HL-60 (cell line): ENCODE results near the gene SDK1.

ENCODE experiments used
- DNase-seq, 2 experiments: peaks; one replicate each; pipeline ENCODE4 v3.0.0-alpha.2; 2010 to 2020; ENCODE audit warnings: low read depth in 1 of 2, low spot score in 1 of 2
- H3K27ac ChIP-seq: fragments of 250-450 bp; sonication (Bioruptor Pico); replicated peaks from 2 replicates; pipeline ENCODE4 v1.5.1; 2020; ENCODE audit warnings: mild to moderate bottlenecking, moderate library complexity
- H3K27me3 ChIP-seq: fragments of 250-450 bp; sonication (Bioruptor Pico); 2 replicates; pipeline ENCODE4 v1.5.1; 2021; ENCODE audit warnings: mild to moderate bottlenecking, moderate library complexity; ENCODE audit not compliant: insufficient read depth, poor library complexity, severe bottlenecking
- H3K4me3 ChIP-seq: replicated peaks from 2 replicates; pipeline ENCODE4 v1.5.1; 2011; ENCODE audit warnings: mild to moderate bottlenecking, control low read depth, low read length; ENCODE audit not compliant: insufficient read depth
- CTCF ChIP-seq: IDR thresholded peaks from one replicate; pipeline ENCODE4 v1.5.1; 2011; ENCODE audit warnings: low read length, control low read depth, inconsistent platforms; ENCODE audit not compliant: insufficient read depth
- GABPA ChIP-seq: IDR thresholded peaks from 2 replicates; pipeline ENCODE4 v1.6.1; 2012; ENCODE audit warnings: low read depth
- POLR2AphosphoS5 ChIP-seq: IDR thresholded peaks from 2 replicates; pipeline ENCODE4 v1.6.1; 2012; ENCODE audit warnings: low read depth
- REST ChIP-seq: IDR thresholded peaks from 2 replicates; pipeline ENCODE4 v1.6.1; 2012; ENCODE audit warnings: low read depth; ENCODE audit not compliant: insufficient replicate concordance
- SPI1 ChIP-seq: IDR thresholded peaks from 2 replicates; pipeline ENCODE4 v1.6.1; 2012; ENCODE audit warnings: low read depth, mild to moderate bottlenecking, borderline replicate concordance

SDK1 gene

GRCh38 chr7:4168041-4168440, 867.0 kb downstream of the SDK1 start:
- no peaks in the 10 kb centered on the region for H3K27me3 ChIP-seq
- no peak for DNase-seq
- TF ChIP-seq REST (no peak), SPI1 (no peak), CTCF (no peak), POLR2AphosphoS5 (no peak), GABPA (no peak)

GRCh38 chr7:4168541-4168940, 867.5 kb downstream of the SDK1 start:
- no peak overlapping the region for H3K27ac ChIP-seq
- no peaks in the 10 kb centered on the region for H3K27me3 ChIP-seq
- no peak overlapping the region for H3K4me3 ChIP-seq
- no peak for TF ChIP-seq GABPA
- no peak for TF ChIP-seq REST
- TF ChIP-seq CTCF, result no peak
- TF ChIP-seq POLR2AphosphoS5, result no peak
- no peak for TF ChIP-seq SPI1
- DNase-seq, result no peak

More at GRCh38 chr7:4168041-4168440, 867.0 kb downstream of the SDK1 start:
- no peak overlapping the region for H3K4me3 ChIP-seq
- H3K27ac ChIP-seq, result no peak overlapping the region

- Histone ChIP-seq H3K27me3 (no peaks in the 10 kb centered on the region), H3K4me3 (no peak overlapping the region), H3K27ac (no peak overlapping the region)
- no peak for TF ChIP-seq REST
- DNase-seq, result no peak
Measured at GRCh38 chr7:4169455-4169854, 868.4 kb downstream of the SDK1 start.
